Esophagus mucosa (tissue), 1 donor: ENCODE measurements around the gene SPNS2. TPM values are rescaled to one million over a fixed set of nuclear protein-coding genes. Genes with fewer than 3 reads are reported as not detected.

ENCODE experiments used
- ATAC-seq: fragments of 200-7000 bp; cut with Tn5 transposase; one replicate; pipeline ENCODE4 v1.9.1; 2020
- total RNA-seq: library from RNA; stranded (reverse); gene quantifications from one replicate; pipeline ENCODE4 v1.2.4, GENCODE V29; 2023
- donor health status: DM: yes; HTN: yes; CAD: no.

The SPNS2 gene
- total RNA-seq, 1 donor from 2014 or later: 33.9 TPM

DNA sequence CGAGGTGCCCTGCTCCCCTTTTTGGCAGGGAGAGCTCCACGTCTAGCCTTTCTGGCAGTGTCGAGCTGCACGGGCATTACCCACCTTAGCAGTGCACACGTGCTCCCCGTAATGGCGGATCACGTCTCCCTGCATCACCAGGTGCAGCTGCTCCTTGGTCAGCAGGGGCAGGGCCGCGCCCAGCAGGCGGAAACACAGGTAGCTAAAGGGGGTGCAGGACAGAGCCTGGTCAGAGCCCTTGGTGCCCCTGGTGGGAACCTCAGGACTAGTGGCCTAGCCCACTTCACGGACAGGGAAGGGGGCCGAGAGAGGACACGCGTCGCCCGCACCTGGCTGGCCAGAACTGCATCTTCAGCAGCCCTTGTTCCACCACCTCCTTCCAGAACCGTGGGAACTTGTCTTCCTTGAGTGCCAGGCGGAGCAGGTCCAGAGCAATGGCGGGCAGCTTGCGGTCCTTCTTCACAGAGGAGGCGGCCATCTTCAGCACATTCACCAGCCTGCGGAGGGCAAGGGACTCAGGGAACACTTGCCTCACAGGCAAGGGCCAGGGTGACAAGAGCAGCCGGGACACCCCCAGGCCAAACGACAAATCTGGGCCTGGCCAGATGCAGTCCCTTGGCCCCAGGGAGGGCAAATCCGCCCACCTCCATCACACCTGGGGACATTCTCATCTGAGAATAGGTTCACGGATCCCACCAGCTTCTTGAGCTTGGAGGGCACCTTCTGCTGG lies 53.3 kb downstream of the SPNS2 start:
- no peak for ATAC-seq

GRCh38 chr17:4553669-4554068 lies 55.0 kb downstream of the SPNS2 start:
- no peak for ATAC-seq

- ATAC-seq: peak; percentile 4
Observed at GRCh38 chr17:4554441-4554996, 55.8 kb downstream of the SPNS2 start.

- ATAC-seq: peak; percentile 81
Observed at GRCh38 chr17:4554997-4555799, 56.5 kb downstream of the SPNS2 start, which contains the start of gene MYBBP1A. Gene MYBBP1A, minus strand, starts transcription at chr17:4555384. Its CDS starts 60 bp downstream, at chr17:4555324.

- ATAC-seq: no peak
Observed at GRCh38 chr17:4555873-4556759, 57.4 kb downstream of the SPNS2 start.

DNA sequence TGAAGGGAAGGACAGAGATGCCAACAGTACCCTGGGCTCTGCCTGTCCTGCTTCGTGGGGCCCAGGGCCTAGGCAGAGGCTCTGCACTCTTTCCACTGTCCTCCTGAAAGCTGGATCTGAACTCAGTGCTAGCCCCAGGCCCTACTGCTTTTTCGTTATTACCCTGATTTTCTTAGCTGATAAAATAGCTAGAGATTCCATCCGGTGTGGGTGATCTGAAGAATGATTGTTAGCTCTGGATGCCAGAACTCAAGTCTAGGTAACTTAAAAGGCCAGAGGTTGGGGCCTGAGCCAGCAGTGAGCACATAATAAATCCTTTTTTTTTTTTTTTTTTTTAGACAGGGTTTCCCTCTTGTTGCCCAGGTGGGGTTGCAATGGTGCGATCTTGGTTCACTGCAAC lies 58.3 kb downstream of the SPNS2 start:
- no peak for ATAC-seq

- no peak for ATAC-seq
Observed at GRCh38 chr17:4557626-4558346, 59.1 kb downstream of the SPNS2 start.

DNA sequence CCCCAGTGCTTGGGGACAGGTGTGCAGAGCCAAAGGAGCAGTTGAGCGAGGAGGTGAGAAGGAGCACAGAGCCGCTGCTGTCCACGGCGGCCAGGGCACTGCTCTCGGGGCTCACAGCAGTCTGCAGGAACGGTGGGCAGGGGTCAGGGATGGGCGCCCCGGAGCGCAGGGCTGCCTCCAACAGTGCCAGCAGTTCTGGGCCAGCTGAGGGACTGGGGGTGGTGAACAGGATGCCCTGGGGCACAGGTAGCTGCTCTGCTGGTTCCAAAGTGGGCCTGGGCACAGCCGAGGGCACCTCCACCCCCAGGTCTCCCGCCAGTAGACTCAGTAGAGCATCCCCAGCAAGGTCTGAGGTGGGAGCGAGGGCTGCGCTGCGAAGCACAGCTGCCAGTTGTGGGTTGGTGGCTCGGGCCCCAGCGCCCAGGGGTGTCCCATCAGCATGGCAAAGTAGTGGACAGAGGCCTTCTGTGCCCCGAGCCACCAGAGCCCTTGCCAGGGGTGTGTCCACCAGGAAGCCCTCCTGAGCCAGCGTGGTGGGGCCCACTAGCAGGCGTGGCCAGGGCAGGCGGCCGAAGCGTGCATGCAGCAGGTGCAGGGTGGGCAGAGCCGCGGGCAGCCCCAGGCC lies 59.8 kb downstream of the SPNS2 start:
- ATAC-seq: no peak

DNA sequence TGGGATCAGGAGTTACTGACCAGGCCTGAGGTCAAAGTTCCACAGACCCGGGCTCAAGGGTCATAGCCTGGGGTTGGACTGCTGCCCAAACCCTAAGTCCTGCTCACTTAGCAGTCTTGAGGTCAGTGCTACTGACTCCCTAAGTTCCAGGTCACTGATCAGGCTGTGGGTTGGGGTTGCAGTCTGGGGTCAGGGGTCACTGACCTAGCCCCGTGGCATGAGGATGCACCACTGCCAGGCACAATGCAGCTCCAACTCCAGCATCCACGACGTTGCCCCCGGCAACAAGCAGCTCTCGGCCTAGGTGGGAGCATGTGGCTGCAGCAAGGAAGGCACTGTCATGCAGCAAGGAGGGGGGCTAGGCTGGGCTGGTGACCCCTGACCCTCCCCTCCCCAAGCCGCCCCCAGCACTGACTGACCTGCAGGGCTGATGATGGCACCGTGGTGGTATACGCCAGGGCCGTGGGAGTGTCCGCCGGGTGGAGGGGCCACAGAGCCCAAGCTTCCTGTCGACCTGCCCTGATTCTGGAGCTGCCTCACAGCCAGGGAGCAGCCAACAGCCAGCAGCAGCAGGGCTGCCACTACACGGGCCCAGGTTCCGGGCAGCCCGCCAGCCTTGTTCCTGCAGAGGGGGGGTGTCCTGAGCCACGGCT lies 60.6 kb downstream of the SPNS2 start:
- ATAC-seq: peak; percentile 0

DNA sequence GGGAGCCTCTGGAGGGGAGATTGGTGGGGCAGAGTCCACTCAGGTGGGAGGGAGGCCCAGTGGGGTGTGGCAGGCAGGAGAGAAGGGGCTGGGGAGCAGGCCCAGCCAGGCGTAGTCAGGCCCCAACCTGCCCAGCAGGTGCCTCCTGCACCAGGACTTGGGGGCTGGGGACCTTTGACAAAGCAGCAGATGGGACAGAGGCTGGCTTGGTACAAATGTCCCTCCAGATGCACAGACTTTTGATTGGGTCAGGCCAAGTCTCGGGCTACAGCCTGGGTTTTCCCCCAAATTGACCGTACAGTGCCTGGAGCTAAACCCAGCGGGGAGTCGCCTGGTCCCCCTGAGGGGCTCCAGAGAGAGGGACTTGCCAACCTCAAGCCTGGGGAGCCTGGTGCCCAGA lies 61.3 kb downstream of the SPNS2 start:
- peak; percentile 42 for ATAC-seq

DNA sequence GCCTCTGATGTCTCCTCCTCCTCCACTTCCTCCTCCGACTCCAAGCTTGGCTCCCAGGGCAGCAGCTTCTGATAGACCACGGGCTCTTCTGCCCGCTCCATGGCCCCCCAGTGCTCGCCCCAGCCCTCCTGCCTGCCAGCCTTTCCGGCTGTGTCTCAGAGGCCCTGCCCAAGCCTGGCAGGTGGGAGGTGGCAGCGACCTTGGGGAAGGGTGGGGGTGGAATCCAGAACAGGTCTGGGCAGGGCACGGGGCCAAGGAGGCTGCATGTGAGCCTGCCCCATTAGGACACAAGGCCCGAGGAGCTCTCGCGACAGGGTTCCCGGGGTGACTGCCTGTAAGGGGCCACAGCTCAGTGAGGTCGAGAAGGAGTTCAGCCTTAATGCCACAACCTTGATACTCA lies 61.7 kb downstream of the SPNS2 start, which contains the start of gene GGT6:
GGT6 (minus strand) TSS at position 157 of the 400 bp plus-strand sequence; CDS start at position 101, 56 bp downstream.
- ATAC-seq: peak; percentile 86

DNA sequence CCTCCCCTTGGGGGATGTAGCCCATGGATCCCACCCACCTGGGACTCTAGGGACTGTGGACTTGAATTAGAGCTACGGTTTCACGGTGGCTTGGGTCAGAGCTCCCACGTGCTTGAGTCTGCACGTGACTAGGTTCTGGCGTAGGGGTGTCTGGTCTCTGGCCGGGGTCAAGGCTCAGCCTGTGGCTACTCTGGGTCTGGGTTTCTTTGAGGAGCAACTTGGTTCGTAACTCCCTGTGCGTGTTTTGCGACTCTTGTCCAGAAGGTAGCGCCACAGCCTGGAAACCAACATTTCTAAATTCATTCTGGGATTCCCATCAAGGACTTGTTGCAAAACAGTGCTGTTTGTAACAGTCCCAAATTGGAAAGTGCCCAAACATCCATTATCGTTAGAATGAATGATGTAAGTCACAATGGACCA lies 62.2 kb downstream of the SPNS2 start:
- ATAC-seq: no peak

- no peak for ATAC-seq
Observed at GRCh38 chr17:4562015-4562969, 63.6 kb downstream of the SPNS2 start.

- ATAC-seq: peak; percentile 59
Observed at GRCh38 chr17:4565209-4566141, 66.8 kb downstream of the SPNS2 start.

- peak; percentile 55 for ATAC-seq
Observed at GRCh38 chr17:4566785-4567184, 68.1 kb downstream of the SPNS2 start.

GRCh38 chr17:4569591-4569990 lies 70.9 kb downstream of the SPNS2 start:
- no peak for ATAC-seq

DNA sequence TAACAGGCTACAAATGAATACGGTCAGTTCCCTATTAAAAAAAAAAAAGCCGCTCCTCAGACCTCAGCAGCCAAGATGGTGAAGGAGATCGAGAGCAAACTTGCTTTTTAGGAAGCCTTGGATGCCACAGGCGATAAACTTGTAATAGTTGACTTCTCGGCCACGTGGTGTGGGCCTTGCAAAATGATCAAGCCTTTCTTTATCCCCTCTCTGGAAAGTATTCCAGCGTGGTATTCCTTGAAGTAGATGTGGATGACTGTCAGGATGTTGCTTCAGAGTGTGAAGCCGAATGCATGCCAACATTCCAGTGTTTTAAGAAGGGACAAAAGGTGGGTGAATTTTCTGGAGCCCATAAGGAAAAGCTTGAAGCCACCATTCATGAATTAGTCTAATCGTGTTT lies 73.5 kb downstream of the SPNS2 start:
- ATAC-seq: no peak

DNA sequence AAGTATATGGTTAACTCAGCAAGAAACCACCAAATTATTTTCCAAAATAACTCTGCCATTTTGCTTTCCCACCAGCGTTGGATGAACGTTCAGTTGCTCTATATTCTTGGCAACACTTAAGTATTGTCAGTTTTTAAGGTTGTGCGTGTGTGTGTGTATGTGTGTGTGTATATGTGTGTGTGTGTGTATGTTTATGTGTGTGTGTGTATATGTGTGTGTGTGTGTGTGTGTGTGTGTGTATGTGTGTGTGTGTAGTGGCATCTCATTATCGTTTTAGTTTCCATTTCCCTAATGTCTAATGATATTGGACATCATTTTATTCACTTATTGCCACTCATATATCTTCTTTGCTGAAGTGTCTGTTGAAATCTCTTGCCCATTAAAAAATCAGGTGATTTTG lies 74.4 kb downstream of the SPNS2 start:
- ATAC-seq: no peak
